Measurements from ENCODE around the gene BCL2L11. TPM values are rescaled to one million over a fixed set of nuclear protein-coding genes. Genes with fewer than 3 reads are reported as not detected.

Gene BCL2L11
- total and polyA plus RNA-seq, 10 of the 15 experiments (the other 5 are each of a cell fraction or from before 2014, with no cell fraction given), result 0.29 to 10.1 (median 1.1) TPM

DNA sequence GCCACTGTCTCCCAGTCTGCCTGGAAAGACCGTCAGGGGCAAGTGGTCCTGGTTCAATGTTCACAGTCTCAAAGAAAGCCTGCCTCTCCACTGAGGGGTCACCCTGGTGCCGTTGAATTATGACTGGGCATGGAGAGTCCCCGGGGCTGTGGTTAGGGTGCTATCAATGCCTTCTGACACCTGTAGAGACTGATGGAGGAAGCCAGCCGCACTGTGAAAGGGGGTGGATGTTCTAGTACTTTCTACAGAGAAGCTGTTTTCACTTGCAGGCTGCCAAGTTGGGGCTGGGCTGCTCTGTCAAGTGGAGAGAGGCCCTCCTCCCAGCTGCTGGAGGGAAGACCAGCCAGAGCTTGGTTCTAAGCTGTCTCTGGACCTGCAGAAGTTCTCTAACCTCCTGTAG is 80.5 kb downstream of the BCL2L11 start (continued):
- TF ChIP-seq NFXL1 (IDR thresholded peaks at IDR 0.05; ENCODE audit: borderline replicate concordance) (no peak), NR2C1 (IDR thresholded peaks at IDR 0.05) (no peak), STAT1 (conservative IDR thresholded peaks at IDR 0.05) (no peak), POLR2A (IDR thresholded peaks at IDR 0.05; ENCODE audit: low read depth, low read length) (no peak), HSF1 (IDR thresholded peaks at IDR 0.05; ENCODE audit: low read depth, low read length) (peak; percentile 94), MXI1 (IDR thresholded peaks at IDR 0.05; ENCODE audit: low read depth, low read length) (no peak), SP1 (IDR thresholded peaks at IDR 0.05; ENCODE audit: low read depth, low read length) (peak; percentile 79), PRDM15 (CRISPR knock-in tag; IDR thresholded peaks at IDR 0.05) (no peak), YBX1 (IDR thresholded peaks at IDR 0.05) (no peak), ZNF24 (IDR thresholded peaks at IDR 0.05) (no peak), ZNF622 (IDR thresholded peaks at IDR 0.05) (no peak), SUZ12 (IDR thresholded peaks at IDR 0.05; ENCODE audit: unreplicated experiment) (no peak), CEBPB (IDR thresholded peaks at IDR 0.05; ENCODE audit: borderline replicate concordance in 1 of 2, low read depth in 2 of 2, low read length in 2 of 2) (no peak)
- TF ChIP-seq, protein P1, sequence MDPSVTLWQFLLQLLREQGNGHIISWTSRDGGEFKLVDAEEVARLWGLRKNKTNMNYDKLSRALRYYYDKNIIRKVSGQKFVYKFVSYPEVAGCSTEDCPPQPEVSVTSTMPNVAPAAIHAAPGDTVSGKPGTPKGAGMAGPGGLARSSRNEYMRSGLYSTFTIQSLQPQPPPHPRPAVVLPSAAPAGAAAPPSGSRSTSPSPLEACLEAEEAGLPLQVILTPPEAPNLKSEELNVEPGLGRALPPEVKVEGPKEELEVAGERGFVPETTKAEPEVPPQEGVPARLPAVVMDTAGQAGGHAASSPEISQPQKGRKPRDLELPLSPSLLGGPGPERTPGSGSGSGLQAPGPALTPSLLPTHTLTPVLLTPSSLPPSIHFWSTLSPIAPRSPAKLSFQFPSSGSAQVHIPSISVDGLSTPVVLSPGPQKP (IDR thresholded peaks at IDR 0.05; ENCODE audit: low read depth, low read length), result no peak
- TF ChIP-seq, protein P2, sequence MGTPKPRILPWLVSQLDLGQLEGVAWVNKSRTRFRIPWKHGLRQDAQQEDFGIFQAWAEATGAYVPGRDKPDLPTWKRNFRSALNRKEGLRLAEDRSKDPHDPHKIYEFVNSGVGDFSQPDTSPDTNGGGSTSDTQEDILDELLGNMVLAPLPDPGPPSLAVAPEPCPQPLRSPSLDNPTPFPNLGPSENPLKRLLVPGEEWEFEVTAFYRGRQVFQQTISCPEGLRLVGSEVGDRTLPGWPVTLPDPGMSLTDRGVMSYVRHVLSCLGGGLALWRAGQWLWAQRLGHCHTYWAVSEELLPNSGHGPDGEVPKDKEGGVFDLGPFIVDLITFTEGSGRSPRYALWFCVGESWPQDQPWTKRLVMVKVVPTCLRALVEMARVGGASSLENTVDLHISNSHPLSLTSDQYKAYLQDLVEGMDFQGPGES (IDR thresholded peaks at IDR 0.05), result no peak
- TF ChIP-seq, protein P3, sequence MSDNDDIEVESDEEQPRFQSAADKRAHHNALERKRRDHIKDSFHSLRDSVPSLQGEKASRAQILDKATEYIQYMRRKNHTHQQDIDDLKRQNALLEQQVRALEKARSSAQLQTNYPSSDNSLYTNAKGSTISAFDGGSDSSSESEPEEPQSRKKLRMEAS (IDR thresholded peaks at IDR 0.05; ENCODE audit: low read depth, low read length), result no peak
- TF ChIP-seq, protein P4, sequence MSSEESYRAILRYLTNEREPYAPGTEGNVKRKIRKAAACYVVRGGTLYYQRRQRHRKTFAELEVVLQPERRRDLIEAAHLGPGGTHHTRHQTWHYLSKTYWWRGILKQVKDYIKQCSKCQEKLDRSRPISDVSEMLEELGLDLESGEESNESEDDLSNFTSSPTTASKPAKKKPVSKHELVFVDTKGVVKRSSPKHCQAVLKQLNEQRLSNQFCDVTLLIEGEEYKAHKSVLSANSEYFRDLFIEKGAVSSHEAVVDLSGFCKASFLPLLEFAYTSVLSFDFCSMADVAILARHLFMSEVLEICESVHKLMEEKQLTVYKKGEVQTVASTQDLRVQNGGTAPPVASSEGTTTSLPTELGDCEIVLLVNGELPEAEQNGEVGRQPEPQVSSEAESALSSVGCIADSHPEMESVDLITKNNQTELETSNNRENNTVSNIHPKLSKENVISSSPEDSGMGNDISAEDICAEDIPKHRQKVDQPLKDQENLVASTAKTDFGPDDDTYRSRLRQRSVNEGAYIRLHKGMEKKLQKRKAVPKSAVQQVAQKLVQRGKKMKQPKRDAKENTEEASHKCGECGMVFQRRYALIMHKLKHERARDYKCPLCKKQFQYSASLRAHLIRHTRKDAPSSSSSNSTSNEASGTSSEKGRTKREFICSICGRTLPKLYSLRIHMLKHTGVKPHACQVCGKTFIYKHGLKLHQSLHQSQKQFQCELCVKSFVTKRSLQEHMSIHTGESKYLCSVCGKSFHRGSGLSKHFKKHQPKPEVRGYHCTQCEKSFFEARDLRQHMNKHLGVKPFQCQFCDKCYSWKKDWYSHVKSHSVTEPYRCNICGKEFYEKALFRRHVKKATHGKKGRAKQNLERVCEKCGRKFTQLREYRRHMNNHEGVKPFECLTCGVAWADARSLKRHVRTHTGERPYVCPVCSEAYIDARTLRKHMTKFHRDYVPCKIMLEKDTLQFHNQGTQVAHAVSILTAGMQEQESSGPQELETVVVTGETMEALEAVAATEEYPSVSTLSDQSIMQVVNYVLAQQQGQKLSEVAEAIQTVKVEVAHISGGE (CRISPR knock-in tag; IDR thresholded peaks at IDR 0.05), result no peak

Measured in GM12878 (cell line).